AG08396 (cell line): ENCODE results near the gene LRRC27.

Experiments used
- DNase-seq: peaks from one replicate; pipeline ENCODE4 v3.0.0; 2012; ENCODE audit warnings: low spot score, mixed read lengths

LRRC27 gene

DNA sequence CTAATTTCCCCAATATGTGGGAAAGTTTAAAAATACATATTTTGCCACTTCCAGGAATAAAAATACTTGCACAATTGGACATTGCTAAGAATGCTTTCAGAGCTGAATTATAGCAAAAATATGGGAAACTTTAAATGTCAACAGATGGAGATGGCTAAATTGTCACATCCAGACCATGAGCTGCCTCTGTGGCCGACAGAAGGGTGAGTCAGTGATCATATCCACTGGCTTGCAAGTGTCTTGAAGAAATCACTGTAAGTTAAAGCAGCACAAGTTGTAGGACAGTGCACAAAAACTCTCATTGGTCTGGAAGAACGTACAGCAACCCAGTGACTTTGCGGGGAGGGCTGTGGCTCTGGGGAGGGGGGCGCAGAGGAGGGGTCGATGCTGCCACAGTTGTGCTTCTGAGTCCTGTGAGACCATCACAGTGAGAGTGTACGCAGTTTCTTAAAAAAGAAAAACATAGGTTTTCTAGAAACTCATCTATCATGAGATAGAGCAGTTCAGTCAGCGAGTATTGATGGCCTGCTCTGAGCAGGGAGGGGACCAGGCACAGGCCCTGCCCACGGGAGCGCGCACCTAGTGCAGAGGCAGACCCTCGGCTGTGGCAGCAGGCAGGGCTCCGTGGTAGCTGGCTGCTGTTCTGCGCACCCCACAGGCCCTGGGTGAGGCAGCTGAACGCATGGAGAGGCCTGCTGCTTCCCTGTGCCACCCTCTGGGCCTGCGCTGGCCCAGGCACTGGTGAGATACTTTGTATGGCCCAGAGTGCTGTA, 25.5 kb downstream of the LRRC27 start:
- no peak for DNase-seq

DNA sequence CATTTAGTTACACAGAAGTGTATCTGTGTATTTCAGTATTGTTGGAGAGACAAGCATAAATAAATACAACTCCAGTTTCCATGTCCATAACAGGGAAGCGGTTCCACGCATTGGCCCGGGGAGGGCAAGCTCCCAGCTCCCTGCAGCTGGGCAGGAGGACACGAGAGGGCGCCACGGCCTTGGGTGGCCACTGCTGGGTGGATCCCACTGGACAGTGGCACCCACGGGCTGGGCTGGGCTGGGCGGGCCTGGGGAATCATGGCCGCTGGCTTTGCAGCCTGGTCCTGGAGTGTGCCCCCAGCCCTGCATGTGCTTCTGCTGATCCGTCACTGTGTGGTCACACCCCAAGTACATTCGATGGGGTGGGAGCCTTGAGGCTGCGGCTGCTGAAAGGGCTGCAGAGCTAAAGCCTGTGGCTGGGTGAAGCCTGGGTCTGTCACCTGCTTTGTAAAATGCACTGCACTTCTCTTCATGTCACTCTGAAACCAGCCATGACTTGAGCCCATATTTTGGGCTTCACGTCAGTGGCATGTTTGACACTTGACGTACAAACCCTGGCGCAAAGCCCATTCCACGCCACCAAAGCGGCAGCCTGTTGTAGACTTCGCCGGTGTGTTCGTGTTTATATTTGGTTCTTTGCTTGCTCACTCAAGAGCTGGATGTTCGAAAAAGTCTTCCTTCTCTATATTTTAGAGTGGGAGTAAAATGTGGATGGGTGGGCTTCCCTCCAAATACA, 27.5 kb downstream of the LRRC27 start:
- no peak for DNase-seq

DNA sequence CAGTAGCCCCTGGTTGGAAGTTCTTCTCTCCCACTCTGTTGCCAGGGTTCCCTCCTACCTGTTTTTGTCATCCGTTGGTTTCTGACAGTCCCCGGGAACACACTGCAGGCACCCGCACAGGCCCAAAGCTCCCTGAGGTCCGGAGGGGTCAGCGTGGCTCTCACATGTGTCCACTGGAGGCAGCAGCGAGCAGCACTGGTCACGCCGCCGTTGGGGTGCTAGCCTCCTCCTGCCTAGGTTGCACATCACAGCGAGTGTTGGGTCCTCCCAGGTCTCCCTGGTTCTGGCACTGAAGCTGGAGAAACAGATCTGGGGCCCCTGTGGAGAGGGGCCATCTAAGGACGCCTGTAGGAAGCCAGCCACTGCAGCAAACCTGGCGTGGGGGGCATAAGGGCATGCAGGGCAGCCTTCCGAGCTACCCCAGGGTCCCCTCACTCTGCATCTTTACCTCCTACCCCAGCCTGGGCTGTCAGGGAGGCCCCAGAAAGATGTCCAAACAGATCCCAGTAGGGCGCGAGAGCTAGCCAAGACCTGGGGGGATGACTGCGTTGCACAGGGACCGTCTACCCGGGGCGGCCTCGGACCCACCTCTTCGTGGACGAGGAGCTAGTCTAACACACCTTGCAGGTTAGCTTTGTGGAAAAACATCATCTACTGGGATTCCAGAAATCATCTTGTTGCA, 28.9 kb downstream of the LRRC27 start:
- peak; percentile 45 for DNase-seq

DNA sequence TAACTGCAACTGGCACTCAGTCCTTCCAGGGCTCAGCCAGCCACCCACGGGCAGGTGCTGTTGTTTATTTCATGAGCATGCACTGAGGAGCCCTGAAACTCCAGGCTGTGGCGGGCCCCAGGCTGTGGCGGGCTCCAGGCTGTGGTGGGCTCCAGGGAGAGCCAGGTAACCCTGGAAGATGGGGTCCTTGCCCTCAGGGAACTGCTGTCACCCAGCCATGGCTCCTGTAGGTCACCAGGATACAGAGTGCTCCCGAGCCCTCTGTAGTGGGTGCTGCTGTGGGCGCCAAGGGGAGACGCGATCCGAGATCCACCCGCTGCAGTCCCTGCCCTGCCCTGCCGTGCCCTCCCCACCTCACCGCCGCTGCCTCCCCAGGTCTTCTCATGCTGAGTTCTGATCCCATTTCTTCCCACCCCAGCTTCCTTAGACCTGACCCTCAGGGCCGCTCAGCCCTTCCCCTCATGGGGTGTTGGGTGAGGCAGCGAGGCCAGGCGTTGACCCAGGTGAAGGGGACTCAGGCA, 29.6 kb downstream of the LRRC27 start:
- no peak for DNase-seq

DNA sequence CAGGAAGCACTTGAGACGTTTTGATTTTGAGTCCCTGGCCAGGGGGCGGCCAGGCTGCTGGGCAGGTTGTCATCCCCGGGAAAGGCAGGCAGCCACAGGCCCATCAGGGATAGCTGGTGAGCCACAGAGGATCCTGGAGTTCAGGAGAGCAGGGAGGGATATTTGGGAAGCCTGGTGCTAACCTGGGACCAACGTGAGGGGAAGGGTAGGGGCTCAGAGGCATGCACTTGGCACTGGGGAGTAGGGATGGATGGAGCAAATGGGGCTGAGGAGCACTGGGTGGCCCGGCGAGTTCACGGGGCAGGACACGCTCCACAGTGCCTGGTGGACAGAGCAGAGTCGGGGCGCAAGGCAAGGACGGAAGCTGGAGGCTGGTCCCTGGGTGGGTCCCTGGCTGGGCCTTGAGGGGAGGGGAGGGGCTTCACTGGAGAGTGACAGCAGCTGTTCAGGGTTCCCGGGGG, 30.2 kb downstream of the LRRC27 start:
- DNase-seq, result no peak

DNA sequence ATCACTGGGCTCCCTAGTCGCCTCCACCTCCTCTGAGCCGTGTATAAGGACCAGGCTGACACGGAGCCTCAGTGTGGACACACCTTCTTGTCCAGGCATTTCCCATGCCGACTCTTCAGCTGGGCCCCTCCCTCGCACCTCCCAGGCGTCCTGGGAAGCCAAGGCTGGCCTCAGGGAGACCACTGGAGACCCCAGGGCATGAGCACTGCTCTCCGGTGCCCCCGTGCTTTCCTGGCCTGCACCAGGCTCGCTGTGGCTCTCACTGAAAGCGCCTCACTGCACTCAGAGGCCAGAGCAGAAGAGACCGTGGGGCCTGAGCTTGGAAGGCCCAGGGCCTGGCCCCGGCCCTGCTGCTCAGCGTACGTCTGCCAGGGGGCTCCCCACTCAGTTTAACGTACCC, 31.4 kb downstream of the LRRC27 start:
- DNase-seq, result no peak

DNA sequence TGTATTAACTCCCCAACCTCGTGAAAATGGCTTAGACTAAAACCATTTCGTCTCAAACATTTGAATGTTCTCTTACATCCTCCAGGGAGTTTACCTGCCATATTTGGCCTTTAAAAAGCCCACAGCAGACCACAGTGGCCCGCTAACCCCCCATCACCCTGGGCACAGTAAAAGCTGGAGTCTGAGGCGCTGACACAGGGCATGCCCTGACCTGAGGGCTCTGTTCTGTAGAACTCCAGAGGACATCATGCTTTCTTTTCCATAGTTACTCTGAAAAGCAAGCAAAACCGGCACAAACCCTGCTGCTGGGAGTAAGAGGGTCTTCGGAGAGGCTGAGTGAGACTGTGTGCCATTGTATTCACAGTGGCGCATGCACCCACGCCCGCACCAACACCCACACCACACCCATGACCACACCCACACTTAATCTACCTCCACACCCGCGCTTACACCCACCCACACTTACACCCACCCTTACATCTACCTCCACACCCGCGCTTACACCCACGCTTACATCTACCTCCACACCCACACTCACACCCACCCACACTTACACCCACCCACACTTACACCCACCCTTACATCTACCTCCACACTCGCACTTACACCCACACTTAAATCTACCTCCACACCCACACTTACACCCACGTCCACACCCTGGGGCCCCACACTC, 32.1 kb downstream of the LRRC27 start:
- DNase-seq, result no peak

DNA sequence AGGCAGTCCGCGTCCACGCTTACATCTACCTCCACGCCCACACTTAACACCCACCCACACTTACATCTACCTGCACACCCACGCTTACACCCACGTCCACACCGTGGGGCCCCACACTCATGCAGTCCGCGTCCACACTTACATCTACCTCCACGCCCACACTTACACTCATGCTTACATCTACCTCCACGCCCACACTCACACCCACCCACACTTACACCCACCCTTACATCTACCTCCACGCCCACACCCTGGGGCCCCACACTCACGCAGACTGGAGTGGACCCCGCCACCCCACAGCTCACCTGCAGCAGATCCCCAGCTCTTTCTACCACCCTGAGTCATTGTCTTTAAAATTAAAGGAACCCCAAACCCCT, 32.6 kb downstream of the LRRC27 start:
- no peak for DNase-seq

DNA sequence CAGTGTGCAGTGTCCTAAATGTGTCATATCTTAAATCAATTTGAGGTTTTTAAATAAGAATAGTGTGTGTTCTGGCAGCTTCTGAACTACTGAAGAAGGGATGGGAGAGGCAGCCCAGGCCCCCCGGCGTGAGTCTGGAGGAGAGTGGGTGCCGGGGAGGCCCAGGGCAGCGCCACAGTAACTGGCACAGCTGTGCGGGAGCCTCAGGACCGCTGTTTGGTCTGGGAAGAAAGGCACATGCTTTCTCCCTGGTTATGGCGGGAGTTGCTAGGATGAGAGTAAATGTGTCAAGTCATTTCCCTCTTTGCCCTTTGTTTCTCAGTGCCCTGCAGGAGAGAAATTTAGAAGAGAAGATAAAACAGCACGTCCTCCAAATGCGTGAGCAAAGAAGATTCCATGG, 33.1 kb downstream of the LRRC27 start:
- no peak for DNase-seq

DNA sequence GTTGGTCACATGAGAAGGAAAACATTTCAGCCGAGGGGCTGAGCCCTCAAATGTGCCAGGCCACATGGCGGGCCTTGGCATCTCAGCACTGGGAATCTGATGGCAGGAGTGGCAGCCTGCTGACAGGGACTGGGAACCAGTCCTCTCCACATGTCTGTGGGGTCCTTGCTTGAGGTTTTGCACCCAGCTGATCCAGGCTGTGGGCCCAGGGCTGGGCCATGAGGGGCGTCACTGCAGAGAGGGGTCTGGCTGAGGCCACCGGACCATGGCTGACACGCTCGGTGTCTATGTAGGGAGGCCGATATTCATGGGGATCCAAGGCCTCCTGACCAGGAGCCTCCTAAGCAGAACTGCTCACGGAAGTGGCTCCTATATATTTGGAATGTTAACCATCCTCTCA, 34.0 kb downstream of the LRRC27 start:
- no peak for DNase-seq

DNA sequence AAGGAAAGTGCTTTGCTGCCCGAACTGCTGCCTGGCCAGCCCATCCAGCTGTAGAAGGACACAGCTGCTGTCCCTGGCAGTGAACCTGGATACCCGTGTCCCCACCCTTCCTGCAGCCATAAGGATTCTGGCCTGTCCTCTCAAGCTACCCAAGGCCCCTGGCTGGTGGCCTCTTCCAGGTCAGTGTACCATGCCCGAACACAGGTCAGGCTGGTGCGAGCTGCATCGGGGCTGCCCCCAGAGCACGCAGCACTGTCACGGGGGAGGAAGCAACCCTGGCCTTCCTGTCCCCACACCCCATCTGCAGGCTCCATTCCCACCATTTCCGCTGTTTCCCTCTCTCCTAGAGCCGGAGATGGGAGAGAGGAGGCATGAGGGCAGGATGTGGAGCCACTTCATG, 34.5 kb downstream of the LRRC27 start:
- no peak for DNase-seq

DNA sequence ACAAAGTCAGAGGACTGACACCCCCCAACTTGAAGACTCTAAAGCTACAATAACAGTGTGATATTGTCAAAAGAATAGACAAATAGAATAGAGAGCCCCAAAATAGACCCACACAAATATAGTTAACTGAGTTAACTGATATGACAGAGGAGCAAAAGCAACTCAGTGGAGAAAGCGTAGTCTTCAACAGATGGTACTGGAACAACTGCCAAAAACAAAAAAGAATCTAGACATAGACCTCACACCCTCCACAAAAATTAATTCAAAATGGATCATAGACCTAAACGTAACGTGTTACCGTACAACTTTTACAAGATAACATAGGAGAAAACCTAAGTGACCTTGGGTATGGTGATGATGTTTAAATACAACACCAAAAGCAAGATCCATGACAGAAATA, 36.4 kb downstream of the LRRC27 start:
- no peak for DNase-seq

DNA sequence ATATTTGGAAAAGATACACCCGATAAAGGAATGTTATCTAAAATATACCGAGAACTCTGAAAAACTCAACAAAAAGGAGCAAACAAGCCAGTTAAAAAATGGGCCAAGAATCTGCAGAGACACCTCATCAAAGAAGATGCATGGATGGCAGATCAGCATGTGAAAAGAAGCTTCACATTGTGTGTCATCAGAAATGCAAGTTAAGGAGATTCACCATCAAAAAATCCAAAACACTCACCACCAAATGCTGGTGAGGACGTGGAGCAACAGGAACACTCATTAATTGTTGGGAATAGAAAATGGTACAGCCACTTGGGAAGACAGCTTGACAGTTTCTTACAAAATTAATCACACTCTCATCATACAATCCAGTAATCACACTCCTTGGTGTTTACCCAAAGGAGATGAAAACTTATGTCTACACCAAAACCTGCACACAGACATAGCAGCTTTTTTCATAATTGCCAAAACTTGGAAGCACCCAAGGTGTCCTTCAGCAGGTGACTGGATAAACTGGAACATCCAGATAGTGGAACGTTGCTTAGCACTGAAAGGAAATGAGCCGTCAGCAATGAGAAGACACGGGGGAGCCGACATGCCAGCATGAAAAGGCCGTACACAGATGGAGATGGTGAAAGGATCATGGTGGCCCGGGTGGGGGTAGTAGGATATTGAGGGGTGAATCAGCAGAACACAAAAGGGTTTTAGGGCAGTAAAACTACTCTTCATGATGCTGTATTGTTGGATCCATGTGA, 37.1 kb downstream of the LRRC27 start:
- DNase-seq, result peak; percentile 75

DNA sequence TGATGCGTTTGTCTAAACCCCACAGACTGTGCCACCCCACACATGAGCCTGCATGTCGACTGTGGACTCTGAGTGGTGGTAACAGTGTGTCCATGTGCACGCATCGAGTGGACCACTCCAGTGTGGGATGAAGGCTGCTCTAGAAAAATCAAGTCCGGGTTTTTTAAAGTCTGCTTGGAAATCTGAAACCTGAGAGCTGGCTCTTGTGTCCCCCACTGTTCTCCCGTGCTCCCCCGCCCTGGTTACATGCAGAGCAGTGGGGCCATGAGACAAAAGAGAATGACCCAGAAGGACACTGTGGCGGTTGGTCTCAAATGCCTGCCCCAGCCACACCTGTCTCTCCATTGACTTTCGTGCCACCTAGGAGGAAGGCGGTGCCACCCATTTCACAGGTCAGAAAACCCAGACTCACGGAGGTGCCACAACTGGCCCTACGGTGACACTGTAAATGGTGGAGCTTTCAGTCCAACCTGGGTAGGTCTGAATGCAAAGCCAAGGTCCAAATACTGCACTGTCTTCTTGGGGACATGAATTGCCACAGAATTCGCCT, 37.7 kb downstream of the LRRC27 start:
- no peak for DNase-seq

DNA sequence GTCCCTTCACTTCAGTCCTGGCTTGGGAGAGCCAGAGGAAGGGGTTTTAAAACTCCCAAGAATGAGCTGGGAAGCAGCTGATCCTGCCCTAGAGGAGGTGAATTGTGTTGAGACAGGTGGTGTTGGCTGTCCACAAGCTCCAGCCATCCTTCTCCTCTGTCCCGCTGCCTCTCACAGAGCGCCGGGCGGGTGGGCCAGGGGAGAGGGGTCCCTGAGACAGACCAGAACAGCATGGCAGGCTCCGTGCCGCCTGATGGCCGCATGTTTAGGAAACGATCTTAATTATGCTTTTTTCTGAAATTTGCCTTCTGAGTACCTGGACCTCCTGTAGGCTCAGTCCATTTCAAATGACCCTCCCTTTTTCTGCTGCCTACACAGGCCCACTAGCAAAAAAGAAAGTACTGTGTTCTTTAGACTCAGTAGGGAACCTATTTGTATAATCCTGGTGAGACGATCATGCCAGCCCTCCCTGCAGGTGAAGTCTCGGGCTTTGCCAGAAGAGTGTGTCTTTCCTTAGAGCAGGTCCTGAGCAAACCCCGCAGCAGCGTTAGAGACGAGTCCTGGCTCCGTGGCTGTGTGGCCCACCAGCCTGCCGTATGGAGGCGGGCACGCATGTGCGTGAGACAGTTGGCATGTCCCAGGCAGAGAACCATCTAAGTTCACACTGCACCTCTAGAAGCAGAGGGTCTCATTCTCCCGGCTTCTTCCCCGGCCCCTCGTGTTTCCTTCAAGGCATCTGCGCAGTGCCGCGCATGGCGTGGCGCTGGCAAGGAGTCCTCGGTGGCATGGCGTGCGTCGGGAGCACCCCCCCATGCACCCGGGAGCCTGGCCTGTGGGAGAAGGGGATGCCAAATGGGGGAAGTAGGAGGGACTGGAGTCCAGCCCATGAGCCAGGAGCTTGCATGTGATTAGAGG, 38.7 kb downstream of the LRRC27 start:
- no peak for DNase-seq

DNA sequence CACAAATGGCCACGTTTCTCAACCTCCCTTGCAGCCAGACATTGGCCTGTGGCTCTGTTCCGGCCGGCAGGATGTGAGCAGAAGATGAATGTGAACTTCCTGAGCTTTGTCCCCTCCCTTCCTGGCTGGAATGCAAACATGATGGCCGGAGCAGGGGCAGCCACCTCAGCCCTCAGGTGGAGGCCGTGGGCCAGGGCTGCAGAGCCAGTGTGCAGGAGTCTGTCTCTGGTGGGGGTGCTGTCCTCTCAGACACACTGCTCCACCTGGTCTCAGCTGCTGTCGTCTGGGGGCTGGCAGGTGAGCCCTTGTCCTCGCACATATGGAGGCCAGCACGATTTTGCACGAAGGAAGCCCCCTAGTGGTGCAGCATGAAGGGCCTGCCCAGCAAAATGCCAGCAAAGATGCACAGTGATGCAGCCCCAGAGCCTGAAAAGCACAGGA, 39.7 kb downstream of the LRRC27 start:
- DNase-seq, result no peak

DNA sequence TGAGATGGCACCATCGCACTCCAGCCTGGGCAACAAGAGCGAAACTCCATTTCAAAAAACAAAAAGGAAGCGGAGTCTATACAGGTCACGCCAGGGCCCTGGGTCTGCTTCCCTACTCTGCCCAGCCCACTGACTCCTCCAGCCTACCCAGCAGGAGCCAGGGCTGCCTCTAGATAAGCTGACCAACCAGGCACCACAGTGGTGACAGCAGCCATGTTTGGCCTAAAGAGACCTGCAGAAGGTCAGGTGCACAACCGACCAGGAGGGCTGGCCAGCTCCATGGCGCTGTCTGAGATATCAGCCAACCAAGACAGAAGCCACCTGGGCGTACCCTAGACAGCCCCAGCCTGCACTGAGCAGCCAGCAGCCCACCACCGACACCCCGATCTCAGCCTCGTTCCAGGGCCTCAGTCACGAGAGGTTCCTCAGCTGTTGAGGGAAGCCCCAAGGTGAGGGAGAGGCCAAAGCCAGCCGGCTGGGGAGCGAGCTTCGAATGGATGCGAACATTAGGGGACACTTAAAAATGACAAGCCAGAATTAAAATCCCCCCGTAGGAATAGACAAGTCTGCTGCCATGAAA, 40.6 kb downstream of the LRRC27 start:
- no peak for DNase-seq

DNA sequence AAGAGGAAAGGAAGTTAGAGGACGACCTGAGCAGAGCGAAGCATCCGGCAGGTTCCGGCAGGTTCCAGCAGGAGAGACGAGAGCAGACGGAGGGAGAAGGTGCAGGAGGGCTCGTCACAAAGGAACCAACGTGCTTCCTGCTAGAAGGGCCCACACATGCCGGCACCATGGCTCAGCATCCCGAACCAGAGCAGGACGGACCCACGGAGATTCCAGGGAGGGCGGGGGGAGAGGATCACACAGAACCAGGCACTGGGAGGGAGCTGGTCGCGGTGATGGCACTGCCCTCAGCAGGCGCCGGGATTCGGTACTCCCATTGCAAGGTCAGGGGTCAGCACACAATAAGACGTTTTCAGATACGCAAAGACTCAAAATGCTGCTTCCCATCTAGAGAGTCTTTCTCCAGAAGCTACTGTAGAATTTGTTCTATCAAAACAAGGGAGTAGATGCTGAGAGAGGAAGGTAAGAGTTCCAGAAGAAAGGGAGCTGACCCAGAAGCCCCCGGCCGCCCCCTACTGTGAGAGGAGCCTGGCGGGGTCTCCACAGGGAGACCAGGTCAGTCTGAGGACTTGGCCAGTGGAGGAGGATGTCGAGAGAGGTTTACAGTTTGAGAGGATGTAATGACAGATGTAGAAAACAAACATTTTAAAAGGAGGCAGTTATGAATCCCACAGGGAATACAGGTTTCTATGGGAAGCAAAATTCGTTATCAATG, 41.4 kb downstream of the LRRC27 start:
- no peak for DNase-seq

DNA sequence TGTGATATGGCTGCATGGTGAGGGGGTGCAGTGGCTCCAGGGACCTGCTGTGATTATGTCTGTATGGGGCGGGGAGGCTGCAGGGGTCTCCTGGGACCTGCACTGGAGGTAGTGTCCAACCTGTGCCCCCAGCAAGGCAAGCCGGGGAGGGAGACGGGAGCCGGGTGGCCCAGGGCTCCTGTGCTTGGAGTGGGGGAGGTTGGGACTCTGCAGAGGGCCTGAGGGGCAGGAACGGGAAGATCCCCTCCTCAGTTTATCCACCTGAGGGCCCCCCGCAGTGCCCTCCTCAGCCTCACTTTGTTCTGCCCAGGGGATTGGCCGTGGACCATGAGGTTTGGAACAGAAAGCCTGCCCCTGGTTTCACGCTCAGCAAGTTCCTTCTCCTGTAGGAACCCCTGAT, 42.2 kb downstream of the LRRC27 start:
- DNase-seq, result no peak
